Right renal cortex interstitium (tissue), 3 donors: ENCODE data around the gene FRAS1. TPM values are rescaled to one million over a fixed set of nuclear protein-coding genes. Genes with fewer than 3 reads are reported as not detected.
"Not testable (repeated sequence)": the region's sequence is repeated elsewhere in the genome, so short reads cannot be mapped to it uniquely, and the experiment has no call there.

Experiments used
- DNase-seq, 3 donors: peaks; one replicate each; pipeline ENCODE4 v3.0.0-alpha.2; 2013; ENCODE audit warnings: low read depth in 3 of 3, low spot score in 2 of 3
- polyA plus RNA-seq, 3 donors: library from polyadenylated mRNA; unstranded; fragments of 120-200 nt; gene quantifications; one replicate each; pipeline ENCODE4 v1.2.1, GENCODE V29; 2013; ENCODE audit not compliant: insufficient read length in 3 of 3

FRAS1 gene
- polyA plus RNA-seq, 3 donors: 70.4 to 83.3 (median 77.4) TPM

GRCh38 chr4:78208896-78209295, 151.8 kb downstream of the FRAS1 start:
- DNase-seq: not testable (repeated sequence)

GRCh38 chr4:78210694-78211410, 153.7 kb downstream of the FRAS1 start:
- no peak for DNase-seq

DNA sequence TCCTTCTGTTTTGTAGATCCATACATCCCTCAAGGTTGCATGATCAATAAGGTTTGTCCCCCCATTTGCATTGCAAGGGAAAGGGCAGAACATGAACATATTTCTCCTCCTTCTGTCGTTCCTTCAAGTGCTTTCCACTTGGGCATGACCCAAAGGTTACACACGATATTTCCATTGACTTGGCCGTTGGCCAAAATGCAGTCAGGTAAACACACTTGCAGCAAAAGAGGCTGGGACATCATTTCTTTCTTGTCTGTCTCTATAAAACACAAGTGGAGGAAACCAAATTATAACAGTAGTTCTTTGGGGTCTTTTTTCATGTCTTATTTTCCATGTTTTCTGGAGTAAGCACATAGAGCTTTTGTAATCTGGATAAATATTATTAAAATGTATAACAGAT, 156.1 kb downstream of the FRAS1 start:
- DNase-seq: no peak

DNA sequence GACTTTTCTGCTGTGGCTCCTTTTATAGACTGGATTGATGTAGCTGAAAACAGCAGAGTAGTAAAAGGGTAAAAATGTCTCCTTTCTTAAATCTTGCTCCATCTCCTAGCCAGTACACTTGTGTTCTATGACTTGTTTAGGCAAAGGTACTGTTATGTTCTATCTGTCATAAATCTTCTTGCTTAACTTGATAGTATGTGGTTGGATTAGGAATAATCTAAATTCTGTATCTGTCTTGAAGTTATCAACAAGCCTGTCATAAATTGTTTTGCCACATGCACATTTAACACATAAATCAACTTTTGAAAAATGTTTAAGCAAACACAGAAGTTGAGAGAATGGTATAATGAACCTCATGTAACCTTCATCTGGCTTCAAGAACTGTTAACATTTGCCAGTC, 157.0 kb downstream of the FRAS1 start:
- no peak for DNase-seq

- no peak for DNase-seq
Measured at GRCh38 chr4:78217557-78217956, 160.4 kb downstream of the FRAS1 start.

DNA sequence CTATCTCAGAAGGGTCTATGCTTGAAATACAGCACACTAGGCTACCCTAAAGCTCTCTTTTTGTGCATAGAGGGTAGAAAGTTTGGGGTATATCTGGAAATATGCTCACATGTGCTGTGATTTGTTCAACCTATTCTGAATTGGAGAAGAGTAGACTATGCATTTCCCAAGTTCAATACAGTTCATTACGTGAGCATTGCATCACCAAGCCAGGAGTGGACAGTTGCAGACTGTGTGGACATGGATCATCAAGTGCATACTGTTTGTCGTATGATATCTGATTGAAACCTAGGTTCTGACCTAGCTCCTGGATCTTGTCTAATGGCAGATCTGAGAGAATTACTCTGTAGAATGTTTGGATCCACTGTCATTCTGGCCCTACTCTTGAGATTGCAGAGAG, 161.1 kb downstream of the FRAS1 start:
- no peak for DNase-seq

DNA sequence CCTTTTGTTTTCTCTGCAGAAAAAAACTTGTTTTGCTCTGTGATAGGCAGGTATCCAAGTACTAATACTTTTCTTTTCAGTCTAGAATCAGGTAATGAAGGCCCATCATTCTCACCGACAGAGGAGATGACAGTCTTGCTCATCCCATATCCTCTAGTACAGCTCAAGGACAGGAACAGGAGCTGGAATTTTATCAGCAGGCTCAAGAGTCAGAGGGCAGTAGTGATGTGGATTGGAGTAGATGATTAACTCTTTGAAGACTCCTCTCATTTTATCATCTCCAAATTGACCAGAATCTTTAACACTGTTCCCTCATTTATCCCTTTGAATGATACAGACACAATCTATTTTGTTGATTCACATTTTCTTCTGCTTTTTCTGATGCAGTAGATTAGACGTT, 162.7 kb downstream of the FRAS1 start:
- DNase-seq: no peak

DNA sequence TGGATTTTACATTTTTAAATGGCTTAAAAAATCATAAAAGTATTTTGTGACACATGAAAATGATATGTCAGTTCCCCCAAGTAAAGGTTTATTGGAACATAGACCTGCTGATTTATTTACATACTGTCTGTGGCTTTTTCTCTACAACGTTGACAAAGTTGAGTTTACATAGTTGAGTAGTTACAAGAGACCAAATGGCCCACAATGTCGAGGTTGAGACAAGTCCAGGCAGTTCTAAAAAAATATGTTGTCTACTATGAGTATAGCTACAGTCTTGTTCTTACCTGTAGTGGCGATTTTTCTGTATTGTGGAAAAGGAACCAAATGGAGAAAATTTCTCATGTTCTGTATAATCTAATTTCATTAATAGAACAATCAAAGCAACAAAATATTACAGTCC, 163.2 kb downstream of the FRAS1 start:
- no peak for DNase-seq

DNA sequence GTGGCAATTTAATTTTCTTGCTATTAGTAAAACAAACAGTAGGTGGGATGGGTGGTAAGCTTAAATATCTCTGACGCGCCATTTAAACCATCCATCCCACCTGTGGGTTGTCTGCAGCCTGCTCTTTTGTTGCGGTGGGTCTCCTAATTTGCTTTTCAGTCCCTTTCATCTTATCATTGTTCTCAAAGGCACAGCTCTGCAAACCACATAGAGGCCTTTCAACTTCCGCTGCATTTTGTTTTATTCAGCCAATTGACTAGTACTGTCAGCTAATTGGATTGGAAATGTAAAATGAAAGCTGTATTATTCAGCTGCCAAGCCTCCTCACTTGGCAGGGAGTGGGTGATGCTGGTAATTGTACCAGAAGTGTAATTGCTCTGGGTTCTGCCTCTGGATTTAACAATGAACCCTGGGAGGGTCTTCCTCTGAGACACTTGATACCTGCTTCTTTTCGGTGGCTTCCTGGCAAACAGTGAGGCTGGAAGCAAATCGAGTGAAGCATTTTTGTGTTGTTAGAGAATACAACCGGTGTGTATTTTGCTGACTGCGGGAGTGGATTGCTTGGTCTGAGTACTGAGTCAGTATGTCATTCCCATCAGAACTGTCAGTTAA, 165.6 kb downstream of the FRAS1 start:
- DNase-seq: no peak

DNA sequence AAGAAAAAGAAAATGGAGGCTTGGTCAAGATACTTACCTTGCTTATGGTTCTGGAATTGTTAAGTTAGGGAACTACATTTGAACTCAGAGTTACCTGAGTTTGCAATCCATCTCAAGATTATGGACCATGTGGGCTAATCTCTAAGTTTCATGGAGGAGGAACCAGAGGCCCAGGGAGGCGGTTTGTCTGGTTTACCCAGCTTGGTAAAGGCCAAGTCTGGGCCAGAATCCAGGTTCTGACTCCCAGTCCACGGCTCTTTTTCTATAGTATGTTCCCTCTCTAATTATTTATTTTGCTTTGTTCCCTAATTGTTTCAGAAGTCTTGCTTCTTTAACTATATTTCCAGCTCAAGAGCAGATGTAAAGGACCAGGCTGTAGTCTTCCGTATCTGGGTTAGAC, 168.1 kb downstream of the FRAS1 start:
- no peak for DNase-seq

GRCh38 chr4:78226279-78226678, 169.2 kb downstream of the FRAS1 start:
- DNase-seq: no peak

- no peak for DNase-seq
Measured at GRCh38 chr4:78227411-78228057, 170.4 kb downstream of the FRAS1 start.

DNA sequence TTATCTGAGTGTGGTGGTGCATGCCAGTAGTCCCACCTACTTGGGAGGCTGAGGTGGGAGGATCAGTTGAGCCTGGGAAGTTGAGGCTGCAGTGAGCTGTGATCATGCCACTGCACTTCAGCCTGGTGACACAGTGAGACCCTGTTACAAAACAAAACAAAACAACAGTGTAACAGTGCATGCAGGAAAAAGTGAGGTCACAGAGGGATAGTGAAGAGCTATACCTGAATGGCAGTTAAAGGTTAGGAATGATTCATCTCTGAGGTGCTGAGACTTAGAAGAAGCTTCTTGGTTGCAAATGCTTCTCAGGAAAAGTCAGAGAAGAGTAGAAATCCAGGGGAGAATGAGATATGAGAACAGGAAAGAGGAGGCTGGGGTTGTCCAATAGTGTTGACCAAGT, 178.7 kb downstream of the FRAS1 start:
- no peak for DNase-seq

- DNase-seq: no peak
Measured at GRCh38 chr4:78237360-78237759, 180.2 kb downstream of the FRAS1 start.

DNA sequence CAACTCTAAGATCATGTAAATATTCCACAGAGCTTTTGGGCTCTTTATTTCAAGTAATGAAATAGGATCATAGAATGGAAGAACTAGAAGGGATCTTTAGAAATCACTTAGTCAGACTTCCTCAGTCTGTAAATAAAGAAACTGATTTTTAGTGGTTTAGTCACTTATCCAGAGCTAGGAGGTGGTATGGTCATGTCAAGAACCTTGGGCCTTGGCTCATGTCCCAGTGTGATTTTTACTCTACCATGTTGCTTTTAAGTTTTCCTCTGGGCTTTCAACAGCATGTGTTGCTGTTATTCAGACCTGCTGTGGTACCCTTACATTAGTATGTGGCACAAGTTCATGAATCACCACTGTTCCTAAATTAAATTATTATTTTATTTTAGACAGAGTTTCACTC, 184.9 kb downstream of the FRAS1 start:
- DNase-seq: no peak

DNA sequence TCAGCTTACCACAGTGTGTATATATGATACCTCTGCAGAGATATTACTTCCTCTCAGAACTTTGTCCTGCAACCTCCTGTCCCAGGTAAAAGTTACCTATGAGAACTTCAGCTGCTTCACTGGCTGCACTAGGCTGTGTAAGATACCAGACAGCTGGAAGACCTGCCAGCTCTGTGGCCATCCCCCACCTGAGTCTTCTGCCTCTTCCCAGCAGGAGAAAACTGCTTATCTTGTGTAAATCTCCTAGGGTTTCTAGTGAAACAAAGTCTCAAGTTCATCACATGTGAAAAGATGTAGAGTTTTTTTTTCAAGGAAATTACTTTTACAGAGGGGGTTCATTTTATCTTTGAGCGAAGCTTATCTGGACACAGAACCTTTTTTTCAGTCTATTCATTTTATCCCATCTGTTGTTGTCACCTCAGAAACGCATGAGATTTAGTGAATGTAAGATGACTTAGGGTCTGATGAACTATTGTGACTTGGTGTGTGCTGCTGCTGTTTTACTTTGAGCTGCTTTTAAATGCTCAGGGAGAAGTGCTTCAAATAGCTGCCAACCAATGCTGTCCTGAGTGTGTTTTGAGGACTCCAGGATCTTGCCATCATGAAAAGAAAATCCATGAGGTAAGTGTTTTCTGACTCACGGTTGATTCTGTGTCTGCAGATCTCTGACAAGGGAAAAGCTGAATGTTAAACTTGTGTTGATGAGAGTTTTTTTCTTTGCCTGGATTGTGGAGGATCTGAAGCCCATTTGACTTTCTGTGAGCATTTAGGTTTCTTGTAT, 187.8 kb downstream of the FRAS1 start:
- DNase-seq: no peak

DNA sequence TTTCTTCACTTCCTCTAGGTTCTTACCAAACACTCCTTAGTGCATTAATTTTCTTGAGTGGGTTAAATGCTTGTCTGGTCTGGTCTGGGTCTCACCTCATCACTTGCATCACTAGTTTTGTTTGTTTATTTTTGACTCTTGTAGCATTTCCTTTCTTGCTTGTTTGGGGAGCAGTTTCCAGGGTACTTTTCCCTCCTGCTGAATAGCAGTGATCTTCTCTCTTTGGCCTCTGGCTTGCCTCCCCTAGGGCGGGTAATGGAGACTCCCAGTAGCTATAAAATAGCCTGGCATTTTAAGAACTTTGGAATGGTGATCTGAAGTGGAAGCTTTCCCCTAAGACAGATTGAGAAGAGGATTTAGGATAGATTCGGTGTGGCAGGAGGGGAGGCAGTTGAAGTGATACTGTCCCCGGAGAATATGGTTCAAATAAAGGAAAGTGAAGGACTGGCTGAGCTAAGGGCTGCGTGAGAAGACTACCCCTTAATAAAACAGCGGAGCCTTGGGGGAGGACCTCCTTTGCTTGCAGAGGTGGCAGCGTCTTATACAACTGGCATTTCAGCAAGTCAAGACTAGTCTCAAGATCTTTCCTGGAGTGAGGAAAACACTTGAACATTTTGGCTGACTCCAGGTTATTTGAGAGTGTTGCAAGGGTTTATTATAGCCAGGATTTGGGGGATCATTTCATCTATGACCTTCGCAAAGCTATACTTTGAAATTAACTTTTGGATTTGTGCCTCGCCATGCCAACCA, 190.6 kb downstream of the FRAS1 start:
- DNase-seq: no peak

GRCh38 chr4:78250500-78250899, 193.4 kb downstream of the FRAS1 start:
- DNase-seq: no peak

- DNase-seq: not testable (repeated sequence)
Measured at GRCh38 chr4:78252773-78253172, 195.7 kb downstream of the FRAS1 start.

DNA sequence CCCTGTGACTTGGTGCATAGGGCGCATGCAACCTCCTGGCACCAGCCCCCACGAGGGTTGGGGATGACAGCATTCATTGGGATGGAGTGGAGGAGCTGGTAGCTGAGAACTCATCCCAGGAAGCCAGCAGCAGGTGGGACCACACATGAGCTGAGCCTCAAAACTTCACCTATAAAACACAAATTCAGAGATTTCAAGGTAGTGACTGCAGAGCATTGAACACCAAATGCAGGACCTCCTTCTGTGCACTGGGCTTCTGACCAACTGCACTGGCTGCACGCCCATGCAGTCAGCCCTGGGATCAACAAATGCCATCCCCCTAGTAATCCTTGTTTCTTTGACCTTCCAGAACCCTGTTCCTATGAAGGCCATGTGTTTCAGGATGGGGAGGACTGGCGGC, 197.8 kb downstream of the FRAS1 start:
- no peak for DNase-seq

- no peak for DNase-seq
Measured at GRCh38 chr4:78265006-78265405, 207.9 kb downstream of the FRAS1 start.
